GM23248 (cell line): Measurements from ENCODE around the gene CARD18. TPM values are rescaled to one million over a fixed set of nuclear protein-coding genes. Genes with fewer than 3 reads are reported as not detected.

Experiments used
- DNase-seq: peaks from one replicate; pipeline ENCODE4 v3.0.0-alpha.2; 2015
- H2AFZ ChIP-seq: fragments of 200-600 bp; sonication (generic); 2 replicates; pipeline ENCODE4 v1.6.1; 2016; ENCODE audit warnings: antibody characterized with exemption
- H3F3A ChIP-seq: fragments of 200-600 bp; sonication (generic); 2 replicates; pipeline ENCODE4 v1.6.1; 2016; ENCODE audit warnings: mild to moderate bottlenecking, antibody characterized with exemption, mixed run types; ENCODE audit not compliant: insufficient read depth
- H3K27ac ChIP-seq: fragments of 200-600 bp; sonication (generic); 2 replicates; pipeline ENCODE4 v1.5.1; 2016; ENCODE audit warnings: mild to moderate bottlenecking
- H3K27me3 ChIP-seq: fragments of 200-600 bp; sonication (generic); replicated peaks from 2 replicates; pipeline ENCODE4 v1.6.1; 2016; ENCODE audit warnings: mild to moderate bottlenecking; ENCODE audit not compliant: insufficient read depth
- H3K36me3 ChIP-seq: fragments of 200-600 bp; sonication (generic); 2 replicates; pipeline ENCODE4 v1.6.1; 2016; ENCODE audit warnings: low read depth, mild to moderate bottlenecking
- H3K4me1 ChIP-seq: fragments of 200-600 bp; sonication (generic); 2 replicates; pipeline ENCODE4 v1.6.1; 2016; ENCODE audit warnings: mild to moderate bottlenecking; ENCODE audit not compliant: insufficient read depth
- H3K4me2 ChIP-seq: fragments of 200-600 bp; sonication (generic); one replicate; pipeline ENCODE4 v1.6.1; 2016; ENCODE audit warnings: mild to moderate bottlenecking; ENCODE audit not compliant: unreplicated experiment
- H3K4me3 ChIP-seq: fragments of 200-600 bp; sonication (generic); 2 replicates; pipeline ENCODE4 v1.5.1; 2016; ENCODE audit warnings: mild to moderate bottlenecking
- H3K79me2 ChIP-seq: fragments of 200-600 bp; sonication (generic); 2 replicates; pipeline ENCODE4 v1.6.1; 2016; ENCODE audit warnings: mild to moderate bottlenecking; ENCODE audit not compliant: insufficient read depth
- H3K9ac ChIP-seq: fragments of 200-600 bp; sonication (generic); 2 replicates; pipeline ENCODE4 v1.6.1; 2016; ENCODE audit warnings: mild to moderate bottlenecking
- H3K9me2 ChIP-seq: fragments of 200-600 bp; sonication (generic); 2 replicates; pipeline ENCODE4 v1.6.1; 2016; ENCODE audit warnings: mixed run types, mild to moderate bottlenecking, moderate library complexity; ENCODE audit not compliant: insufficient read depth
- H3K9me3 ChIP-seq: fragments of 200-600 bp; sonication (generic); one replicate; pipeline ENCODE4 v1.6.1; 2017; ENCODE audit warnings: low read depth
- H4K20me1 ChIP-seq: fragments of 200-600 bp; sonication (generic); 2 replicates; pipeline ENCODE4 v1.6.0; 2016; ENCODE audit not compliant: insufficient read depth
- EZH2 ChIP-seq: fragments of 200-600 bp; sonication (generic); IDR thresholded peaks from 2 replicates; pipeline ENCODE4 v1.6.1; 2018; ENCODE audit warnings: antibody characterized with exemption, mild to moderate bottlenecking; ENCODE audit not compliant: insufficient read depth, poor library complexity, severe bottlenecking
- EZH2phosphoT487 ChIP-seq: fragments of 200-600 bp; sonication (generic); IDR thresholded peaks from 2 replicates; pipeline ENCODE4 v1.6.1; 2018; ENCODE audit warnings: antibody characterized with exemption, moderate library complexity, mild to moderate bottlenecking, low read depth; ENCODE audit not compliant: insufficient read depth
- WGBS, 2 experiments: methylation state at CpG; one replicate each; pipeline ENCODE4 v1.1.6; 2015 to 2017; ENCODE audit warnings: low lambda C conversion rate in 2 of 2, low coverage in 1 of 2; ENCODE audit errors: missing lambda C conversion rate in 2 of 2; 5-methylcytosine and 5-hydroxymethylcytosine counted together
- in situ Hi-C: fragments of 300-500 bp; cut with MboI; formaldehyde crosslinking; loops from 2 replicates; pipeline ENCODE4 v1.15.0; 2020
- polyA plus RNA-seq: library from polyadenylated mRNA; unstranded; fragments of >200 nt; fragmentation: Nextera tagmentation; extraction: Ambion mirVana; gene quantifications from 2 replicates; pipeline ENCODE4 v1.2.1, GENCODE V29; 2016
- total RNA-seq: library from RNA; depleted of rRNA; stranded (reverse); fragments of >200 nt; shearing (Covaris generic); gene quantifications from 2 replicates; pipeline ENCODE4 v1.2.3, GENCODE V29; 2014

Gene CARD18
- total and polyA plus RNA-seq, 2 experiments from 2014 or later, result not detected

DNA sequence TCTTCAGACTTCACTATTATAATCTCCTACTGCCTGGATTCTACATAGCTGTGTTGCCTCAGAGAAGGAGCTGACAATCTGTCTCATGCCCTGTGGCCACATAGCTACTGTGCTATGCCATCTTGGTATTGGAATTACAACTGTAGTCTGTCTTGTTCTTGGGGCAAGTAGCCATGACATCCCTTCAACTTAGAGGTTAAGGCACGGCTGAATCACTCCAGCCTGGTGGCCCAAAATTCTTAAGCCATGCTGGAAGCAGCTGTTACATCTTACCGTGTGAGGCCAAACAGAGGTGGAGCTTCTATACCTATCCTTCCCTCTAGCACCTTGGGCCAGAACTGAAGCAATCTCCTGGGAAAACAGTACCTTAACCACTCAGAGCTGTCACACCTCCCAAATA lies 14.8 kb downstream of the CARD18 start:
- H3K27ac ChIP-seq, result no peak overlapping the region
- no peaks in the 10 kb centered on the region for H4K20me1 ChIP-seq
- DNase-seq, result no peak
- no peak overlapping the region for H3K4me2 ChIP-seq
- H3K27me3 ChIP-seq, result no peaks in the 10 kb centered on the region
- in situ Hi-C loops, result no loop called here
- WGBS, 2 experiments, result 45 to 54% methylated on average over 2 of the region's 2 CpGs
- no peaks in the 10 kb centered on the region for H3F3A ChIP-seq
- H2AFZ ChIP-seq, result no peak overlapping the region
- H3K9me3 ChIP-seq, result no peaks in the 10 kb centered on the region
- no peaks in the 10 kb centered on the region for H3K4me1 ChIP-seq
- H3K79me2 ChIP-seq, result no peaks in the 10 kb centered on the region
- H3K9me2 ChIP-seq, result no peaks in the 10 kb centered on the region
- H3K9ac ChIP-seq, result no peak overlapping the region
- H3K4me3 ChIP-seq, result no peak overlapping the region
- TF ChIP-seq EZH2, result no peak
- TF ChIP-seq EZH2phosphoT487, result no peak
- H3K36me3 ChIP-seq, result no peaks in the 10 kb centered on the region

DNA sequence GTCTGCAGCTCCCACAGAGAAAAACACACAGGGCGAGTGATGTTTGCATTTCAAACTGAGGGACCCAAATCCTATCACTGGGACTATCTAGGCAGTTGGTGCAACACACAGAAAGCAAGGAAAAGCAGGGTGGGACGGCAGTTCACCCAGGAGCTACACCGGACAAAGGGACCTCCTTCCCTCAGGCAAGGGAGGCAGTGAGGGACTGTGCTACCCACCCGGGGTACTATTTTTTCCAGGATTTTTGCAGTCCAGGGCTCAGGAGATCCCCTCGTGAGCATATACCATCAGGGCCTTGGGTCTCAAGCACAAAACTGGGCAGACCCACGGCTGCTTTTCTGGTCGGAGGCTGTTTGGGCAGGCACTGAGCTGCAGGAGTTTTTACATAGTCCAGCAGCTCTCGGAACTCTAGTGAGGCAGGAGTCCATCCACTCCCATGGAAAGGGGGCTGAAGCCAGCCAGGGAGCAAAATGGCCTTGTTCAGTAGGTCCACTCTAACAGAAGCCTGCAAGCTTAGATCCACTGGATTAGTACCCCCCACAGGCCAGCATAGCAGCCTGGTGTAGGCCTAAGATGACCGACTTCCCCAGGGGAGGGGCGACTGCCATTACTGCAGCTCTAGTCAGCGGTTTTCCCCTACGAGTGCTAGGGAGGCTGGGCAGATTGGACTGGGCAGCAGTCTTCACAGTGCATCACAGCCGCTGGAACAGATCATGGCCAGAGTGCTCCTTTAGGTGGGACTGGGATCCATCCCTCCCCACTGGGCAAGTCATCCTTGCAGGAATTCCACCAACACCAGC lies 28.2 kb downstream of the CARD18 start:
- Histone ChIP-seq H3K9ac (no peak overlapping the region), H3K9me2 (no peaks in the 10 kb centered on the region), H2AFZ (peak overlapping the region; percentile 65), H3K4me1 (peaks cover 16% of the 10 kb centered on the region), H3K36me3 (no peaks in the 10 kb centered on the region), H3K4me2 (no peak overlapping the region), H4K20me1 (no peaks in the 10 kb centered on the region), H3K27me3 (no peaks in the 10 kb centered on the region), H3K9me3 (no peaks in the 10 kb centered on the region), H3K27ac (no peak overlapping the region), H3F3A (no peaks in the 10 kb centered on the region), H3K4me3 (no peak overlapping the region), H3K79me2 (no peaks in the 10 kb centered on the region)
- 92 to 95% methylated on average over 12 of the region's 13 CpGs for WGBS, 2 experiments
- TF ChIP-seq EZH2phosphoT487 (no peak), EZH2 (no peak)
- in situ Hi-C loops, result no loop called here
- no peak for DNase-seq

DNA sequence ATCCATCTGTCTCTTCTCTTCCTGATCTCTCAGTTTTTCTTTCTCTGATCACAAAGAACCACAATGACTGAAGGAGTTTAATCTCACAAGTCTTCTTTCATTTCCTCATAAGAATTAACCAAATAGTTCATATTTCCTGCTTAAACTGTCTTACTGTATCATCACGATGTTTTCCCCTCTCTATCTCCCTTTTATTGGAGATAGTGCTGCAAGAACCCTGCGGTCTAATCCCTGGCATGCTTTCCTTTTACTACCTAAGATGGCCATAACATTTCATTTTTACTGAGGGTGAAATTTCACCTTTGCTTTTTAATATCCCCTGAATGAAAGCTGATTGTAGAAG lies 28.9 kb downstream of the CARD18 start:
- no peaks in the 10 kb centered on the region for H3K27me3 ChIP-seq
- H3K4me2 ChIP-seq, result peak overlapping the region; percentile 68
- H3K9me3 ChIP-seq, result no peaks in the 10 kb centered on the region
- H3K79me2 ChIP-seq, result no peaks in the 10 kb centered on the region
- H3F3A ChIP-seq, result no peaks in the 10 kb centered on the region
- in situ Hi-C loops, result no loop called here
- WGBS, 2 experiments, result 74 to 76% methylated on average over 2 of the region's 2 CpGs
- peak overlapping the region; percentile 43 for H3K9ac ChIP-seq
- H3K4me3 ChIP-seq, result peak overlapping the region; percentile 34
- H3K9me2 ChIP-seq, result no peaks in the 10 kb centered on the region
- no peak for DNase-seq
- peaks cover 16% of the 10 kb centered on the region for H3K4me1 ChIP-seq
- H3K27ac ChIP-seq, result peak overlapping the region; percentile 49
- H3K36me3 ChIP-seq, result no peaks in the 10 kb centered on the region
- H4K20me1 ChIP-seq, result no peaks in the 10 kb centered on the region
- TF ChIP-seq EZH2, result no peak
- TF ChIP-seq EZH2phosphoT487, result no peak
- H2AFZ ChIP-seq, result peak overlapping the region; percentile 65

DNA sequence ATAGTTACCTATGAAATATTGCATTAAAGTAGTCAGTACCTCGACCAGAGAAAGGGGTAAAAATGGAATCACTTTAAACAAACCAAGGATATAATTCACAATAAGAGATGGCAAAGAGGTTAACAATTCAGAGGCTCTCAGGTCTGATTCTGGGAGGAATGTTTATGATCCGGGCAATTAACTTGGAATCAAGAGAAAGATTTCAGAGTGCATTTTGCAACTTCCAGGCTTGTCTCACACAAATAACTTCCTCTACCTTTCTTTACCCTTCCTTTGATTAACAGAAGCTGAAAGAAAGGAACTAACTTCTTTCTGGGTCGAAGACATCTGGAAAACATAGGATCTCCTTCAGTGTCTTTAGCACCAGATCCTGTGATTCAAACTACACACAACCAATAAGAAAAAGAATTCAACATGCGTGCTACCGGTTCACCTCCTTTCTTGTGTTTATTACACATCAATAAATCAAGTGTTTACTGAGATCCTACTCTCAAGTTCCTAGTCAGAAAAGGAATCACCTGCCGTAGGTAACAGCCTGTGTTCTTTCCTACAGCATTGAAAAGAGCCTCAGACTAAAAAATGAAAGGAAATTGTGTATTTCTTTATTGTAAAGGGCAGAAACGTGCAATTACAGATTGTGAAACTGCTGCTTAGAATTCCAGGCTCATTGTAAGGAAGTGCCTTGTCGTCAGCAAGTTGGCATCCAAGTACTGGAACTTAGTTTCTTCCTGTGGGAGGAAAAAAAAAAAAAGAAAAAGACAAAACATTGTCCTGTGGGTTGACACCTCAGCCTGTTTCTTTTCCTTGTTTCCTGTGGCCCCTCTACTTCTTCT lies 29.5 kb downstream of the CARD18 start:
- Histone ChIP-seq H3F3A (no peaks in the 10 kb centered on the region), H3K4me3 (peak overlapping the region; percentile 34), H3K9ac (peak overlapping the region; percentile 43), H4K20me1 (no peaks in the 10 kb centered on the region), H3K9me2 (no peaks in the 10 kb centered on the region), H3K27me3 (no peaks in the 10 kb centered on the region), H3K4me2 (peak overlapping the region; percentile 68), H3K9me3 (no peaks in the 10 kb centered on the region), H2AFZ (peak overlapping the region; percentile 65), H3K36me3 (no peaks in the 10 kb centered on the region), H3K4me1 (peaks cover 16% of the 10 kb centered on the region), H3K79me2 (no peaks in the 10 kb centered on the region), H3K27ac (peak overlapping the region; percentile 49)
- DNase-seq, result peak; percentile 62
- TF ChIP-seq EZH2 (no peak), EZH2phosphoT487 (no peak)
- in situ Hi-C loops, result no loop called here
- WGBS, 2 experiments, result 30 to 31% methylated on average over 8 of the region's 8 CpGs
